Stimulated activated CD4-positive, alpha-beta T cell treated with anti-CD3 and anti-CD28 coated beads, Interleukin-1b, Interleukin-23, amount 100 ng/mL, for 1 hour (primary cell): ENCODE results near the gene MRM3.
"Not testable (repeated sequence)": the region's sequence is repeated elsewhere in the genome, so short reads cannot be mapped to it uniquely, and the experiment has no call there.

Experiments
- DNase-seq, 2 donors: peaks; one replicate each; pipeline ENCODE4 v3.0.0-alpha.2; 2020; ENCODE audit warnings: low read depth in 2 of 2

Gene MRM3

GRCh38 chr17:781805-782731 lies at the start of gene MRM3, which contains the start of gene GLOD4:
MRM3 (plus strand) TSS chr17:782353; CDS start chr17:782379, 26 bp downstream.
GLOD4 (minus strand) TSS chr17:782280; CDS start chr17:782255, 25 bp downstream.
- peak; percentile 80 to 94 for DNase-seq

GRCh38 chr17:732902-733720 lies 49.0 kb upstream of the MRM3 start:
- no peak for DNase-seq

GRCh38 chr17:733743-734142 lies 48.4 kb upstream of the MRM3 start:
- no peak for DNase-seq

- DNase-seq = no peak
These were observed 44.5 kb upstream of the MRM3 start for GRCh38 chr17:737561-738113.

GRCh38 chr17:740240-741017 lies 41.7 kb upstream of the MRM3 start:
- no peak for DNase-seq

GRCh38 chr17:742147-742793 lies 39.9 kb upstream of the MRM3 start:
- DNase-seq = no peak

GRCh38 chr17:743139-743538 lies 39.0 kb upstream of the MRM3 start:
- no peak for DNase-seq

GRCh38 chr17:744937-745336 lies 37.2 kb upstream of the MRM3 start:
- DNase-seq = no peak

GRCh38 chr17:745406-745805 lies 36.7 kb upstream of the MRM3 start:
- no peak for DNase-seq

GRCh38 chr17:746181-746580 lies 36.0 kb upstream of the MRM3 start:
- no peak for DNase-seq

- no peak for DNase-seq
These were observed 35.1 kb upstream of the MRM3 start for GRCh38 chr17:746783-747629.

- not testable (repeated sequence) for DNase-seq
These were observed 33.5 kb upstream of the MRM3 start for GRCh38 chr17:748604-749003.

GRCh38 chr17:749359-749758 lies 32.8 kb upstream of the MRM3 start:
- DNase-seq = not testable (repeated sequence)

- no peak for DNase-seq
These were observed 31.6 kb upstream of the MRM3 start for GRCh38 chr17:750431-751037.

- peak in 1 of 2 donors; percentile 17 for DNase-seq
These were observed 30.7 kb upstream of the MRM3 start for GRCh38 chr17:751269-752001.

GRCh38 chr17:752002-752619 lies 30.0 kb upstream of the MRM3 start, which contains the start of gene GEMIN4:
GEMIN4 (minus strand) TSS chr17:752264; CDS start chr17:752142, 122 bp downstream.
- DNase-seq = peak; percentile 95 to 100

GRCh38 chr17:752620-753219 lies 29.4 kb upstream of the MRM3 start:
- no peak for DNase-seq

GRCh38 chr17:753418-753817 lies 28.7 kb upstream of the MRM3 start:
- no peak for DNase-seq
